ENCODE measurements around the gene ENKD1. TPM values are rescaled to one million over a fixed set of nuclear protein-coding genes. Genes with fewer than 3 reads are reported as not detected.
A peak's percentile ranks its signal among the peaks of the same experiment; 100 is the strongest.

The ENKD1 gene
- polyA plus RNA-seq, 4 donors: 4.1 to 13.2 (median 12.2) TPM

DNA sequence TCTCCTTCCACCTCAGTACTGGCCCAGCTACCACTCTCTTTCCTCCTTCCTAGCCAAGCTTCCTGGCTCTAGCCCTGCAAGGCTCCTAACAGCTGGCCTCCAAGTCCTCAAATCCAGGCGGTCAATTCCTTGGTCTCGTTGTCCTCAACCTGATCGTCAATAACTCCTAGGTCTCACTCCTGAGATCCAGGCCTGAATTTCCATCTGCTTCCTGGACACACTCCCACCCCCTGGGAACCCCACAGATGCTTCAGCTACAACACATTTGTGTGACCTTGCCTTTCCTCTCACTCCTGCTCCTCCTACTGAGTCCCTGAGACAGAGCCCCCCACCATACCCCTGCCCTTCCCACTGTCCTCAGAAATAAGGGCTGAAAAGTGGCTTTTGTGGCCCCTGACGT, 2.3 kb downstream of the ENKD1 start:
- DNase-seq (no peak), FAIRE-seq (no peak)
- H3K27ac ChIP-seq (ENCODE audit: low read depth in 1 of 3, low read length in 2 of 3): no peak overlapping the region
- H3K27me3 ChIP-seq (ENCODE audit: control insufficient read depth in 3 of 3, insufficient read depth in 3 of 3, low read length in 3 of 3): no peaks in the 10 kb centered on the region
- H3K36me3 ChIP-seq (ENCODE audit: control insufficient read depth in 3 of 3, insufficient read depth in 2 of 3, low read depth in 1 of 3, low read length in 3 of 3): peaks cover 0 to 26% (median 0%) of the 10 kb centered on the region in 3 donors
- no peaks in the 10 kb centered on the region for H3K9me3 ChIP-seq (ENCODE audit: control insufficient read depth in 2 of 2, insufficient read depth in 1 of 2, low read depth in 1 of 2, low read length in 1 of 2)
- peaks cover 0 to 27% (median 0%) of the 10 kb centered on the region in 3 donors for H3K4me1 ChIP-seq (ENCODE audit: control insufficient read depth in 3 of 3, insufficient read depth in 2 of 3, low read depth in 1 of 3, low read length in 2 of 3)
- no peak overlapping the region for H3K4me3 ChIP-seq (ENCODE audit: low read depth in 1 of 3, low read length in 3 of 3)
- 87 to 90% (median 87%) methylated on average over 4 of the region's 4 CpGs for WGBS, 3 donors

DNA sequence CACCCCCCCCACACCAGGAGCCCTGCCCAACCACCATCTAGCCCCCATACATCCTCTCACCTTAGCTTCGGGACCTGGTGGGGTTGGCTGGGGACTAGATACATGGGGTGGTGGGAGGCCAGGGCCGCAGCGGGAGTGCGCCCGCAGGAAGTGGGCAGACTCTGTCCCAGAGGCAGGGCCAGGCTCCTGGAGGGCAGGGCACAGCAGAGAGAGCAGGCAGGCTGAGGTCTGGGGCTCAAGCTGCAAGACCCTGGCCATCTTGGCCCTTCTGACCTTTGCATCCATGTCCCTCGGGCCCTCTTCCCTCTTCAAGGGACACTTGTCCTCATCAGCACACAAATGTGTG, 2.7 kb downstream of the ENKD1 start:
- H3K36me3 ChIP-seq (ENCODE audit: control insufficient read depth in 3 of 3, insufficient read depth in 2 of 3, low read depth in 1 of 3, low read length in 3 of 3): peaks cover 0 to 29% (median 0%) of the 10 kb centered on the region in 3 donors
- DNase-seq (no peak), FAIRE-seq (no peak)
- no peak overlapping the region for H3K27ac ChIP-seq (ENCODE audit: low read depth in 1 of 3, low read length in 2 of 3)
- peaks cover 0 to 31% (median 0%) of the 10 kb centered on the region in 3 donors for H3K4me1 ChIP-seq (ENCODE audit: control insufficient read depth in 3 of 3, insufficient read depth in 2 of 3, low read depth in 1 of 3, low read length in 2 of 3)
- H3K4me3 ChIP-seq (ENCODE audit: low read depth in 1 of 3, low read length in 3 of 3): no peak overlapping the region
- H3K9me3 ChIP-seq (ENCODE audit: control insufficient read depth in 2 of 2, insufficient read depth in 1 of 2, low read depth in 1 of 2, low read length in 1 of 2): no peaks in the 10 kb centered on the region
- WGBS, 3 donors: 79 to 94% (median 90%) methylated on average over 6 of the region's 6 CpGs
- H3K27me3 ChIP-seq (ENCODE audit: control insufficient read depth in 3 of 3, insufficient read depth in 3 of 3, low read length in 3 of 3): no peaks in the 10 kb centered on the region

DNA sequence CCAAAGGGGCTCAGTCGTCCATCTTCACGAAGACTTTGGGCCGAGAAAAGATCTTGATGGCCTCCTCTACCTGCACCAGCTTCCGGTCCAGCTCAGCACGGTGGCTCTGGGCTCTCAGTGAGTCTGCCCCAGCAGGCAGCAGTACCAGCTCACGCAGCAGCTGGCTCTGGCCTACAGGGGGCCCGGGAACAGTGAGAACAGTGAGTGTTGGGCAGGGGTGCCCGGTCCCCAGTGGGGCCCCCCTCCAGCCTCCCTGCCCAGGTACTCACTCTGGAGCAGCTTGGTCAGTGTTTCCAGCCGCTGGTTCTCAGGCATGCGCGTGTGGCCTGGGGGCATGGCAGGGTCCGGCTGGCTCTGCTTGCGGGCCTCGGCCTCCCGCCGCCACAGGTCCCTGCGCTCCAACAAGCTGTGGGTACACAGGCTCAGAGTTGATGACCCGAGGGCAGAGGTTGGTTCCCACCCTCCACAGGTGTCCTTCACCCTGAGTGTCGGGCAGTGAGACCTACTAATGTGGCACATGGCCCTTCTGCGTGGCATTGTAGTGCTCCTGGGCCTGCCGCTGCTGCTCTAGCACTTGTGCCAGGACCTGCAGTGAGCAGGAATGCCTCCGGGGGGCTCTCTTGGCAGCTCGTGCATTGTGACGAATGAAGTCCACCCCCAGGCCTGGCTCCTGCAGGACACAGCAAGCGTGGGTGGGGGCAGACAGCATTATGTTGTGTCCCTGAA, 3.2 kb downstream of the ENKD1 start:
- H3K9me3 ChIP-seq (ENCODE audit: control insufficient read depth in 2 of 2, insufficient read depth in 1 of 2, low read depth in 1 of 2, low read length in 1 of 2): no peaks in the 10 kb centered on the region
- WGBS, 3 donors: 81 to 82% (median 81%) methylated on average over 25 of the region's 25 CpGs
- H3K4me1 ChIP-seq (ENCODE audit: control insufficient read depth in 3 of 3, insufficient read depth in 2 of 3, low read depth in 1 of 3, low read length in 2 of 3): peaks cover 0 to 33% (median 0%) of the 10 kb centered on the region in 3 donors
- peaks cover 0 to 34% (median 0%) of the 10 kb centered on the region in 3 donors for H3K36me3 ChIP-seq (ENCODE audit: control insufficient read depth in 3 of 3, insufficient read depth in 2 of 3, low read depth in 1 of 3, low read length in 3 of 3)
- no peak overlapping the region for H3K4me3 ChIP-seq (ENCODE audit: low read depth in 1 of 3, low read length in 3 of 3)
- H3K27ac ChIP-seq (ENCODE audit: low read depth in 1 of 3, low read length in 2 of 3): no peak overlapping the region
- H3K27me3 ChIP-seq (ENCODE audit: control insufficient read depth in 3 of 3, insufficient read depth in 3 of 3, low read length in 3 of 3): no peaks in the 10 kb centered on the region
- FAIRE-seq: no peak
- DNase-seq: no peak

DNA sequence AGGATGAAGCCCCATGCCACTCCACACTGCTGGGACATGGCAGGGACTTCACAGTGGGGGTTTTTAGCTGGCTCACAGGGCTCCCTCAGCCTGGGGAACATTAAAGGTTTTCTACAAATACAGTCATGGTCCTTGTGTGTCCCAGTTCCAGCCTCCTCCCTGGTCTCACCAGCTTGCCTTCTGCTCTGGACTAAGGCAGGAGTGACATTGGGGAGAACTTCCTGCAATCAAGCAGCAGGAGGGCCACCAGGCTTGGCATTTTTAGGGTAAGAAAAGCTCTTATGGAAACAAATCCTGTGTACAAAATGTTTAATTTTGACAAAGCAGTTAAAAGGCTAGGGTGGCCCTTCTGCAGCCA, 3.9 kb downstream of the ENKD1 start:
- Histone ChIP-seq H3K36me3 (ENCODE audit: control insufficient read depth in 3 of 3, insufficient read depth in 2 of 3, low read depth in 1 of 3, low read length in 3 of 3) (peaks cover 0 to 41% (median 0%) of the 10 kb centered on the region in 3 donors), H3K4me1 (ENCODE audit: control insufficient read depth in 3 of 3, insufficient read depth in 2 of 3, low read depth in 1 of 3, low read length in 2 of 3) (peaks cover 0 to 28% (median 0%) of the 10 kb centered on the region in 3 donors), H3K4me3 (ENCODE audit: low read depth in 1 of 3, low read length in 3 of 3) (no peak overlapping the region), H3K27me3 (ENCODE audit: control insufficient read depth in 3 of 3, insufficient read depth in 3 of 3, low read length in 3 of 3) (no peaks in the 10 kb centered on the region), H3K27ac (ENCODE audit: low read depth in 1 of 3, low read length in 2 of 3) (no peak overlapping the region), H3K9me3 (ENCODE audit: control insufficient read depth in 2 of 2, insufficient read depth in 1 of 2, low read depth in 1 of 2, low read length in 1 of 2) (no peaks in the 10 kb centered on the region)
- DNase-seq: no peak
- FAIRE-seq: no peak

DNA sequence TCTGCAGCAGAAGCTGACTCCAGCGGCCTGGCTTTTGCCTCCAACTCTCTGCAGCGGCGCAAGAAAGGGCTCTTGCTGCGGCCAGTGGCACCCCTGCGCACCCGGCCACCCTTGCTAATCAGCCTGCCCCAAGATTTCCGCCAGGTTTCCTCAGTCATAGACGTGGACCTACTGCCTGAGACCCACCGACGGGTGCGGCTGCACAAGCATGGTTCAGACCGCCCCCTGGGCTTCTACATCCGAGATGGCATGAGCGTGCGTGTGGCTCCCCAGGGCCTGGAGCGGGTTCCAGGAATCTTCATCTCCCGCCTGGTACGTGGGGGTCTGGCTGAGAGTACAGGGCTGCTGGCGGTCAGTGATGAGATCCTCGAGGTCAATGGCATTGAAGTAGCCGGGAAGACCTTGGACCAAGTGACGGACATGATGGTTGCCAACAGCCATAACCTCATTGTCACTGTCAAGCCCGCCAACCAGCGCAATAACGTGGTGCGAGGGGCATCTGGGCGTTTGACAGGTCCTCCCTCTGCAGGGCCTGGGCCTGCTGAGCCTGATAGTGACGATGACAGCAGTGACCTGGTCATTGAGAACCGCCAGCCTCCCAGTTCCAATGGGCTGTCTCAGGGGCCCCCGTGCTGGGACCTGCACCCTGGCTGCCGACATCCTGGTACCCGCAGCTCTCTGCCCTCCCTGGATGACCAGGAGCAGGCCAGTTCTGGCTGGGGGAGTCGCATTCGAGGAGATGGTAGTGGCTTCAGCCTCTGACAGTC, 4.5 kb downstream of the ENKD1 start:
- Histone ChIP-seq H3K36me3 (ENCODE audit: control insufficient read depth in 3 of 3, insufficient read depth in 2 of 3, low read depth in 1 of 3, low read length in 3 of 3) (peaks cover 0 to 46% (median 0%) of the 10 kb centered on the region in 3 donors), H3K4me1 (ENCODE audit: control insufficient read depth in 3 of 3, insufficient read depth in 2 of 3, low read depth in 1 of 3, low read length in 2 of 3) (peaks cover 0 to 22% (median 0%) of the 10 kb centered on the region in 3 donors), H3K27ac (ENCODE audit: low read depth in 1 of 3, low read length in 2 of 3) (no peak overlapping the region), H3K4me3 (ENCODE audit: low read depth in 1 of 3, low read length in 3 of 3) (no peak overlapping the region), H3K9me3 (ENCODE audit: control insufficient read depth in 2 of 2, insufficient read depth in 1 of 2, low read depth in 1 of 2, low read length in 1 of 2) (no peaks in the 10 kb centered on the region), H3K27me3 (ENCODE audit: control insufficient read depth in 3 of 3, insufficient read depth in 3 of 3, low read length in 3 of 3) (no peaks in the 10 kb centered on the region)
- 92 to 96% (median 94%) methylated on average over 34 of the region's 34 CpGs for WGBS, 3 donors
- DNase-seq: no peak
- FAIRE-seq: no peak

- no peaks in the 10 kb centered on the region for H3K9me3 ChIP-seq (ENCODE audit: control insufficient read depth in 2 of 2, insufficient read depth in 1 of 2, low read depth in 1 of 2, low read length in 1 of 2)
- WGBS, 3 donors: 9 to 18% (median 11%) methylated on average over 33 to 39 of the region's 39 CpGs
- peak overlapping the region; percentile 39 to 86 (median 52) for H3K27ac ChIP-seq (ENCODE audit: low read depth in 1 of 3, low read length in 2 of 3)
- peaks cover 0 to 19% (median 0%) of the 10 kb centered on the region in 3 donors for H3K4me1 ChIP-seq (ENCODE audit: control insufficient read depth in 3 of 3, insufficient read depth in 2 of 3, low read depth in 1 of 3, low read length in 2 of 3)
- DNase-seq (peak in 1 of 2 donors; percentile 78), FAIRE-seq (no peak)
- no peaks in the 10 kb centered on the region for H3K27me3 ChIP-seq (ENCODE audit: control insufficient read depth in 3 of 3, insufficient read depth in 3 of 3, low read length in 3 of 3)
- H3K4me3 ChIP-seq (ENCODE audit: low read depth in 1 of 3, low read length in 3 of 3): peak overlapping the region in 2 of 3 donors; percentile 38 to 74
- peaks cover 0 to 52% (median 2%) of the 10 kb centered on the region in 3 donors for H3K36me3 ChIP-seq (ENCODE audit: control insufficient read depth in 3 of 3, insufficient read depth in 2 of 3, low read depth in 1 of 3, low read length in 3 of 3)
These were observed 5.3 kb downstream of the ENKD1 start for GRCh38 chr16:67661101-67661761.

GRCh38 chr16:67660564-67661028, 6.0 kb downstream of the ENKD1 start, which contains the start of gene PARD6A:
Gene PARD6A (plus strand): TSS chr16:67660960. CDS start chr16:67661039, 79 bp downstream.
- H3K9me3 ChIP-seq (ENCODE audit: control insufficient read depth in 2 of 2, insufficient read depth in 1 of 2, low read depth in 1 of 2, low read length in 1 of 2): no peaks in the 10 kb centered on the region
- peaks cover 0 to 15% (median 0%) of the 10 kb centered on the region in 3 donors for H3K4me1 ChIP-seq (ENCODE audit: control insufficient read depth in 3 of 3, insufficient read depth in 2 of 3, low read depth in 1 of 3, low read length in 2 of 3)
- WGBS, 3 donors: 0% methylated on average over 35 to 48 of the region's 48 CpGs
- FAIRE-seq: no peak
- no peaks in the 10 kb centered on the region for H3K27me3 ChIP-seq (ENCODE audit: control insufficient read depth in 3 of 3, insufficient read depth in 3 of 3, low read length in 3 of 3)
- DNase-seq: peak; percentile 94 to 95
- peak within 1 kb of the TSS; percentile 74 to 99 (median 80) for H3K4me3 ChIP-seq (ENCODE audit: low read depth in 1 of 3, low read length in 3 of 3)
- peaks cover 0 to 52% (median 2%) of the 10 kb centered on the region in 3 donors for H3K36me3 ChIP-seq (ENCODE audit: control insufficient read depth in 3 of 3, insufficient read depth in 2 of 3, low read depth in 1 of 3, low read length in 3 of 3)
- H3K27ac ChIP-seq (ENCODE audit: low read depth in 1 of 3, low read length in 2 of 3): peak within 1 kb of the TSS; percentile 87 to 99 (median 98)

All from small intestine (tissue), 7 donors.